Epithelial cell of proximal tubule (primary cell): Measurements from ENCODE around the gene NRXN3. TPM values are rescaled to one million over a fixed set of nuclear protein-coding genes. Genes with fewer than 3 reads are reported as not detected.

Experiments used
- DNase-seq: peaks from one replicate; pipeline ENCODE4 v3.0.0-alpha.2; 2011; ENCODE audit warnings: low read depth
- H3K4me3 ChIP-seq: 2 replicates; pipeline ENCODE4 v1.5.1; 2011; ENCODE audit warnings: low read depth, mild to moderate bottlenecking, low read length
- CTCF ChIP-seq: conservative IDR thresholded peaks from 2 replicates; pipeline ENCODE4 v1.5.1; 2012; ENCODE audit warnings: low read depth, mild to moderate bottlenecking, low read length
- total RNA-seq: library from RNA; depleted of rRNA; stranded (reverse); fragments of >200 nt; gene quantifications from 2 replicates; pipeline ENCODE4 v1.2.3, GENCODE V29; 2015

The NRXN3 gene
- total RNA-seq, 1 donor from 2014 or later: 1.2 TPM

GRCh38 chr14:79916892-79917291 is 1746.7 kb downstream of the NRXN3 start:
- H3K4me3 ChIP-seq: no peak overlapping the region
- DNase-seq: no peak
- TF ChIP-seq CTCF: no peak
